HG03139 (cell line): ENCODE measurements around the gene PTPRCAP.
"Not testable (repeated sequence)": the region's sequence is repeated elsewhere in the genome, so short reads cannot be mapped to it uniquely, and the experiment has no call there.

ENCODE experiments used
- ATAC-seq: cut with Tn5 transposase; IDR thresholded peaks from one replicate; pipeline ENCODE4 v1.9.1; 2021; ENCODE audit not compliant: unreplicated experiment

Gene PTPRCAP

DNA sequence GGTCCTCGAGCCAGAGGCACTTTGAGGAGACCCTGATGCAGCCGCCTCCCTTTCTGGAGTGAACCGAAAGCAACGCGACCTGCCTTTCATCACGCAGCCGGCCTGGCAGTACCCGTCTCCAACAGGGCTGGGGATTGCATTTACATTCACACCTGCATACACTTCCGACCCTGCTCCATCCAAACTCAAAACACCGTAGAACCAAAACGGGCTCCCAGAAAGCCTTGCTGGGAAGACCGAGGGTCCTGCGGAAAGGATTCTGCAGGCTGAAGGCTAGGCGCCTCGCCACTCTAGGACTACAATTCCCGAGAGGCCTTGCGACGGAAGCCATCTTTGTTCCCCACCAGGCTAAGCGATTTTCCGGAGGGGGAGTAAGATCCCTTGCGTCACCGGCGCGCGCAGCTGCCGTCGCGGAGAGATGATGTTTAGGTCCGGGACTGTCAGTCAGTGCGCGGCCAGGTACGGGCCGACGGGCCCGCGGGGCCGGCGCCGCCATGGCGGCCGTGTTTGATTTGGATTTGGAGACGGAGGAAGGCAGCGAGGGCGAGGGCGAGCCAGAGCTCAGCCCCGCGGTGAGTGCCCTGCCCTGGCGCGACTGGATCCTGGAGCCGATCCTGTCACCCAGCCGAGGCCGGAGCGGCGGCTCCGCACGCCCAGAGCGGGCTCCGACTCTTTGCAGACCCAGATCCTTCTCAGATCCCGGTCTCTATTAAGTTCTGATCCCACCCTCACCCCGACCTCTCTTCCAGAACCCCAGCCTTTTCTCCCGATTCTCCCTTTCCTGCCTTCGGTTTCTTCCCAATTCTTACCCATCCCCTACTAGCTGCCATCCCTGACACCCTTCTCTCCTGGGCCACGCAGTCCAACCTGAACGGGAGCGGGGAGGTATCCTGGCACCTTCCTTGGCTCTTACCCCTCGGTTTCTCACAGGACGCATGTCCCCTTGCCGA, 9.2 kb downstream of the PTPRCAP start, which contains the start of gene RPS6KB2:
Gene RPS6KB2, plus strand, starts transcription at position 443 of the 950 bp plus-strand sequence. Its CDS starts 52 bp downstream, at position 495.
- ATAC-seq: peak; percentile 76

DNA sequence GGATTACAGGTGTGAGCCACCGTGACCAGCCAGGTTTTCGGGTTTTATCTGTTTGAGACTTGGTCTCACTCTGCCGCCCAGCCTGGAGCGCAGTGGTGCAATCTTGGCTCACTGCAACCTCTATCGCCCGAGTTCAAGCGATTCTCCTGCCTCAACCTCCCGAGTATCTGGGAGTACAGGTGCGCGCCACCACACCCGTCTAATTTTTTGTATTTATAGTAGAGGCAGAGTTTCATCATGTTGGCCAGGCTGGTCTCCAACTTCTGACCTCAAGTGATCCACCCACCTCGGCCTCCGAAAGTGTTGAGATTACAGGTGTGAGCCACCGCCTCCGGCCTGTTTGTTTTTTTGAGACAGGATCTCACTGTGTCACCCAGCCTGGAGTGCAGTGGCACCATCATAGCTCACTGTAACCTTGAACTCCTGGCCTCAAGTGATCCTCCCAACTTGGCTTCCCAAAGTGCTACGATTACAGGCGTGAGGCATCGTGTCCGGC, 10.1 kb downstream of the PTPRCAP start:
- not testable (repeated sequence) for ATAC-seq

DNA sequence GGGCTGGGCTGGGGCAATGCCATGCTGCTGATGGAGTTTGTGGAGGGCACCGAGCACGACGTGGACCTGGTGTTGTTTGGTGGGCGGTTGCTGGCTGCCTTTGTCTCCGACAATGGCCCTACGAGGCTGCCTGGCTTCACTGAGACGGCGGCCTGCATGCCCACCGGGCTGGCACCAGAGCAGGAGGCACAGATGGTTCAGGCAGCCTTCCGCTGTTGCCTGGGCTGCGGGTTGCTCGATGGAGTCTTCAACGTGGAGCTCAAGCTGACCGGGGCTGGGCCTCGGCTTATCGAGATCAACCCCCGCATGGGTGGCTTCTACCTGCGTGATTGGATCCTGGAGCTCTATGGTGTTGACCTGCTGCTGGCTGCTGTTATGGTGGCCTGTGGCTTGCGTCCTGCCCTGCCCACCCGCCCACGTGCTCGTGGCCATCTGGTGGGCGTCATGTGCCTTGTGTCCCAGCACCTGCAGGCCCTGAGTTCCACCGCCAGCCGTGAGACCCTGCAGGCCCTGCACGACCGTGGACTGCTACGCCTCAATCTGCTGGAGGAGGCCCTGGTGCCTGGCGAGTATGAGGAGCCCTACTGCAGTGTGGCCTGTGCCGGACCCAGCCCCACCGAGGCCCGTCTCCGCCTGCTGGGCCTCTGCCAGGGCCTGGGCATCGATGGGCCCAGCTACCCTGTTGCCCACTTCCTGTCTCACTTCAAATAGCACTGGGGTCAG, 13.4 kb downstream of the PTPRCAP start:
- no peak for ATAC-seq

DNA sequence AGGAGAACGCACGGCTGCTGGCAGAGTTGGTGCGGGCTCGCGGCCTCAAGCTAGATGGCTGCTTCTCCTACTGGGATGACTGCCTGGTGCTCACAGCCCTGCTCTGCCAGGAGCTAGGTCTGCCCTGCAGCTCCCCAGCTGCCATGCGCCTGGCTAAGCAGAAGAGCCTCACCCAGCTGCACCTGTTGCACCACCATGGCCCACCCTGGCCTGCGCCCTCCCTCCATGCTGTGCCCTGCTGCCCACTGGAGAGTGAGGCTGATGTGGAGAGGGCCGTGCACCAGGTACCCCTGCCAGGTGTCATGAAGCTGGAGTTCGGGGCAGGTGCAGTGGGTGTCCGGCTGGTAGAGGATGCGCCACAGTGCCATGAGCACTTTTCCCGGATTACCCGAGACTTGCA, 14.0 kb downstream of the PTPRCAP start:
- no peak for ATAC-seq

DNA sequence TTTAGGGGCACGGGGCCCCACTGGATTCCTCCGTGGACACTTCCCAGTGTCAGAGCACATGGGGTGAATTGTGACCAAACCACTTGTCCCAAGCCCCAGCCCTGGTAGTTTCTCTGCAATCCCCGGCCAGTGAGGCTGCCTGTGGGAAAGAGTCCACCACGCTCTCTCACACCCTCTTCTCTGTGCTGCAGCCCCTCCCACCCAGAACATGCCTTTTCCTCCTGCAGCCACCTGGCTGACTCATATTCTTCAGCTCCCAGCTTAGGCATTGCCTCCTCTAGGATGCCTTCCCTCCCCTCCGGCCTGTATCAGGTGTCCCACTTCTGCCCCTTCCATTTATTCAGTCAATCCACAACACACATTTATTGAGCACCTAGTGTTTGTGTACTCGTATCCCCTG, 14.6 kb downstream of the PTPRCAP start:
- ATAC-seq: no peak

DNA sequence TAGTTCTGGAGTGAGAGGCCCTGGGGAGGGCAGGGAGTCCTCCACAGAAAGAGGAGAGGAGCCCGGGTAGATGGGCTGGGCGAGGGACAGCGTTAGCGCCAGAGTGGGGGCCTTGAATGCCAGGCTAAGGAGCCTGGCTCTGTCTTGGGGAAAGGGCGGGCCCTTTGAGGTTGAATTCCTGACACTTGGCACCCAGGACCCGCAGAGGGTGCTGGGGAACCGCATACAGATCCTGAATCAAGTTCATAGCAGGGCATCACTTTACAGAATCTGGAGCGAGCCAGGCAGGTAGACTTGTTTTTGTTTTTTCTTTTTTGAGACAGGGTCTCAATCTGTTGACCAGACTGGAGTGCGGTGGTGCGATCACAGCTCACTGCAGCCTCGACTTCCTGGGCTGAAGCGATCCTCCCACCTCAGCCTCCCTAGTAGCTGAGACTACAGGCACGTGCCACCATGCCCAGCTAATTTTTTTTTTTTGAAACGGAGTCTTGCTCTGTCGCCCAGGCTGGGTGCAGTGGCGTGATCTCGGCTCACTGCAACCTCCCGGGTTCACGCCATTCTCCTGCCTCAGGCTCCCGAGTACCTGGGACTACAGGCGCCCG, 16.0 kb downstream of the PTPRCAP start:
- ATAC-seq: no peak

DNA sequence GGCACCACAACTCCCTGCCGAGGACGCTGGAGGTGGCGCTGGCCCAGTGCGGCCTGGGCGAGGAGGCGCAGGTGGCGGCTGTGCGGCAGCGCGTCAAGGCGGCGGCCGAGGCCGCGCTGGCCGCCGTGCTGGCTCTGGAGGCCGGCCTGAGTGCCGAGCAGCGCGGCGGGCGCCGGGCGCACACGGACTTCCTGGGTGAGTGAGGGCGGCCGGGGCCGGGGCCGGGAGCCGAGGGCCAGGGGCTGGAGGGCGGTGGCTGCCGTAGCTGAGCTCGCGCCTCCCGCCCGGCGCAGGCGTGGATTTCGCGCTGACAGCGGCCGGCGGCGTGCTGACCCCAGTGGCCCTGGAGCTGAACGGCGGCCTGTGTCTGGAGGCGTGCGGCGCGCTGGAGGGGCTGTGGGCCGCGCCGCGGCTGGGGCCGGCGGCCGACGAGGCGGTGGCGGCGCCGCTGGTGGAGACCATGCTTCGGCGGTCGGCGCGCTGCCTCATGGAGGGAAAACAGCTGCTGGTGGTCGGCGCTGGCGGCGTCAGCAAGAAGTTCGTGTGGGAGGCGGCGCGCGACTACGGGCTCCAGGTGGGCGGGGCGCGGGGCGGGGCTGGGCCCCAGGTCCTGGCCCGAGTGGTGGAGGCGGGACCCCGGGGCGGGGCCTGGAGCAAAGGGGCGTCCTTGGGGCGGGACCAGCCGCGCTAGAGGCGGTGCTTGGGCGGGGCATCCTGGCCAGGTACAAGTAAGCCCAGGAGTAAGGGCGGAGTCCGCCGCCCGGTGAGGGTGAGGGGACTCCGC, 16.6 kb downstream of the PTPRCAP start:
- ATAC-seq: peak; percentile 66

DNA sequence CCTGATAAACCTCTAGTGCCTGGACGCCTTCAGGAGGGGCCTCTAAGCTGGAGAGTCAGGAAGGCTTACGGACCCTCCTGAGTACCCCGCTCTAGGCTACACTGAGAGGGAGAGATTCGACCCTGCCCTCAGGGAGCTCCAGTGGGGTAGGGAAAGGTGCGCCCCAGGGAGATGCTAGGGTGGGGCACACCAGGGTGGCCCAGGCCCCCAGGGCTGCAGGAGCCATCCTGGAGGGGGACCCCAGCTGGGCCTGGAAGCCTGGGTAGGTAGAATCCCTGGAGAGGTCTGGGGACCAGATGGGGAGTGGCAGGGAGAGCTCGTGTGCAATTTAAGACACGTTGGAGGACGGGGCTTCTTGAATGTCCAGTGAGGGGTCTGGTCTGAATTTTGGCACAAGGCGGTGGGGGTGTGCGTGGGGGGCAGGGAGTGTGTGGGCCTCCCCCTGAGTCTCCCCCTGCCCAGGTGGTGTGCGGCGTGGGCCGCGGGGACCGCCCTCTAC, 17.3 kb downstream of the PTPRCAP start:
- ATAC-seq: no peak

DNA sequence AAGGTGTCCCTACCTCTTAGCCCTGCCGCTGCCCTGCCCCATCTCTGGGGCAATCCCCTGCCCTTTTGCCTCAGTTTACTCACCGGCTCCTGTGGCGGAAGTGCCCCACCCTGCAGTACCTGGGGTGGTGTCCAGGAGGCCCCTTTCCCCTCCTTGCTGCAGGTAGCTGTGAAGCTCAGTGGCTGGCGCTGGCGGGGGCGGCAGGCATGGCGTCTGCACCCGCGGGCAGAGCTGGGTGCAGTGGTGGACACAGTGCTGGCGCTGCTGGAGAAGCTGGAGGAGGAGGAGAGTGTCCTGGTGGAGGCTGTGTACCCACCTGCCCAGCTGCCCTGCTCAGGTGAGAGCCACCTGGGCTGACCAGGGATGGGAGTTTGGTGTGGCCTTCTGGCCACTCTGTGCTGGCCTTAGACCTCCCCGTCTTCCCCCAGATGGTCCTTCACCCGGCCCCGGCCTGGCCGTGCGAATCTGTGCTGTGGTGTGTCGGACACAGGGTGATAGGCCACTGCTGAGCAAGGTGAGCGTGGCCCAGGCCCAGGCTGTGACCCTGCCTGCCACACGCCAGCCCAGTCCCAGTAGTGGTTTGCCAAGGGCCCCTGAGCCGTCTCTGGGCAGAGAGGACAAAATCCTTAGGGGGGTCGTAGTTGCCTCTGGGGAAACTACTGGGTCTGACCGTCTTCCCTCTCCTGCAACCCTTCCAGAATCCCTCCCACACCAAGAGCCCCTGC, 18.0 kb downstream of the PTPRCAP start:
- no peak for ATAC-seq

DNA sequence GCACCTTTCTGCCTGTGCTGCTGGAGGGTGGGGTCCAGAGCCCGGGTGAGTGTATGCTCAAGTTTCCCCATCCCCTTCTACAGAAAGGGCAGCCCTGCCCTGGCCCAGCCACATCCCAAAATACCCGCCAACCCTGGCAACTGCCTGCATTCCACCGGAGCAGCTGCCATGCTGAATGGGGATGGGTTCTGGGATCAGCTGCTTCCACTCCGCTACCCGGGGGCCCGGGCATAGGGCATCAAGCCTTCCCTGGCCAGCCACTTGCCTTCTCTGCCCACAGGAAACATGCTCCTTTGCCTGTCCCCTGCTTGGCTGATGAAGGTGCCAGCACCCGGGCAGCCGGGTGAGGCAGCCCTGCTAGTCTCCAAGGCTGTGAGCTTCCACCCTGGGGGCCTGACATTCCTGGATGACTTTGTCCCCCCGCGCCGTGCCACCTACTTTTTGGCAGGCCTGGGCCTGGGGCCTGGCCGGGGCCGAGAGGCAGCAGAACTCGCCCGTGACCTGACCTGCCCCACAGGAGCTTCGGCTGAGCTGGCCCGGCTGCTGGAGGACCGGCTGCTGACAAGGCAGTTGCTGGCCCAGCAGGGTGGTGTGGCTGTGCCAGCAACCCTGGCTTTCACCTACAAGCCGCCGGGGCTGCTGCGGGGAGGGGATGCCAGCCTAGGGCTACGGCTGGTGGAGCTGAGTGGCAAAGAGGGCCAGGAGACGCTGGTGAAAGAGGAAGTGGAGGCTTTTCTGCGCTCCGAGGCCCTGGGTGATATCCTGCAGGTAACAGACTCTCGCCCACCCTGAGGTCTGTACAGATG, 18.8 kb downstream of the PTPRCAP start:
- no peak for ATAC-seq

DNA sequence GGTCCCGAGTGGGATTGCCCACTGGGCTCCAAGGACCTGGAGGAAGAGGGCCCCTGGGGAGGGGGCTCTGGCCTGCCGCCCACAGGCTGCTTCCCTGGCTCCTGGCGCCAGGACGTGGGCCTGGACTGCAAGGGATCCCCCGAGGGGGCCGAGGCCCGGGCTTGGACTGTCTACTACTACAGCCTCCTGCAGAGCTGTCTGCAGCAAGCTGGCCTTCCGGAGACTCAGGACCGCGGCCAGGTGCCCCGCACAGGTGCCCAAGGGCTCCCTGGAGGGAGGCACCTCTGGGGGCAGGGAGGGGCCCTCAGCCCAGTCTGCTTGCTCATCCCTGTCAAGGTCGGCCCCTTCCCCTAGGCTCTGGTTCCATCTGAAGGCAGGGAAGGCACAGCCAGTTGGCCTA, 20.1 kb downstream of the PTPRCAP start:
- no peak for ATAC-seq

DNA sequence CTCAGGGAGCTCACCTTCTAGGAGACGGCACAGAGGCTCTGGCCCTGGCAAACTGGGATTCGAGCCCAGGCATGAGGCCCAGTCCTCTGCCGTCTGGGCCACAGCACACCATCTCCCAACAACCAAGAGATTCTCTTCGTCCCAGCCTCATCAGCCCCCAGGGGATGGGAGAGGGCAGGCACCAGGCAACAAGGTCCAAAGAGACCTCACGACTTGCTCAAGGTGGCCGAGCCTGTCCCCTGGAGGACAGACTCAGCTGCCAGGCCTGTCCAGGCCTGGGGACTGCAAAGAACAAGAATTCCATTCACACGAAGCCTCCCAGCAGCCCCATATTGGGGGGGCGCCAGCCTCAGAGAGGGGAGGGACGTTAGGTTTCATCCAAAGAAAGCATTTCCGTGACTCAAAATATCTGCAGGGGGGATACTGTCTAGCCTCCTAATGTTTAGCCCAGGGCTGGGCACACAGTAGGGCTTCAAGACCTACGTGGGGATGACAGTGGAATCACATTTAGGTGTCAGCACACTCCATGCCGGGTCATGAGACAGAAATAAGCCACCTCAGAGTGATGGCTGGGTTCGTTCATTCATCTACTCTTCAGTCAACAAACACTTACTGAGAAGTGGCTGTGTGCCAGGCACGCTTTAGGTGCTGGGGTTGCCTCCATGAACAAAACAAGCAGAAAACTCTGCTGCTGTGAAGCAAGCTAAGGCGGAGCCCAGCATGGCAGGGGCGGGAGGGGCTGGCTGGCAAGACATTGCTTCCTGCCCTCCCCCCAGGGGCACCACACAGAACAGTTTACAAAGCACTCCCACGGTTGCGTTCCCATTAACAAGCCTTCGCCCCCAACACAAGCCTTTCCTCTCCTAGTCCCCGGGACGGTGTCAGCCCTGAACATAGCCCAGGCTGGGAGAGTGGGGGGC, 20.8 kb downstream of the PTPRCAP start:
- no peak for ATAC-seq

DNA sequence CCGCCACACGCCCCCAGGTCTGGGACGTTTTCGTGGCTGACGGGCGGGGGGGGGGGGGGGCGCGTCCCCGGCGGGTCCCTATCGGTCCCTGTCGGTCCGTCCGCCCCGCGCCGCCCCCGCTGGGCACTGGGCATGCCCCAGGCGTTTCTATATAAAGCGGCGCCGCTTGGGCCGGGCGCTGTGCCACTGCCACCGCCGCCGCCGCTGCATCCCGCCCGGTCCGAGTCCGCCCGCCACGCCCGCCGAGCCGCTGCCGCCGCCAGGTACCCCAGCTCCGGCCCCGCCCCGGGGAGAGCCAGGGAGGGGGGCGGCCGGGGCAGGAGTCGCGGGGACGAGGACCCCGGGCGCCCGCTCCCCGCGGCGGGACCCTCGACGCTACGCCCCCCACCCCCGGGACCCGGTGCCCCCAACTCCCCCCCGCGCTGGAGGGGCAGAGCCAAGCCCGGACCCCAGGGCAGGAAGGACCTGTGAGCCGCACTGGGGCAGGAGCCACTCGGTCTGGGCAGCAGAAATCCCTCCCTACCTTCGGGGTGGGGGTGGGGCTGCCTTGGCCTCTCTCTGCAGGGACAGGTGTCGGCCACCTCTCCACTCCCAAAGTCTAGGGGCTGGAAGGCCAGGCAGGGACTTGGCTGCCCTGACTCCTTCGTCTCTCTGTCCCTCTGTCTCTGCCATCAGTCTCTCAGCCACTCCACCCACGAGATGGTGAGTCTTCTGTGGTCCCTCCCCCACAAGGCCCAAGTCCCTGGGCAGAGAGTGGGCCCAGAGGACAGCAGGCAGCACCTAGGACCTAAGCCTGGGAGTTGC, 21.8 kb downstream of the PTPRCAP start, which contains the start of gene CARNS1:
Gene CARNS1, plus strand, starts transcription at position 178 of the 804 bp plus-strand sequence. Its CDS starts 522 bp downstream, at position 700.
- ATAC-seq: no peak

DNA sequence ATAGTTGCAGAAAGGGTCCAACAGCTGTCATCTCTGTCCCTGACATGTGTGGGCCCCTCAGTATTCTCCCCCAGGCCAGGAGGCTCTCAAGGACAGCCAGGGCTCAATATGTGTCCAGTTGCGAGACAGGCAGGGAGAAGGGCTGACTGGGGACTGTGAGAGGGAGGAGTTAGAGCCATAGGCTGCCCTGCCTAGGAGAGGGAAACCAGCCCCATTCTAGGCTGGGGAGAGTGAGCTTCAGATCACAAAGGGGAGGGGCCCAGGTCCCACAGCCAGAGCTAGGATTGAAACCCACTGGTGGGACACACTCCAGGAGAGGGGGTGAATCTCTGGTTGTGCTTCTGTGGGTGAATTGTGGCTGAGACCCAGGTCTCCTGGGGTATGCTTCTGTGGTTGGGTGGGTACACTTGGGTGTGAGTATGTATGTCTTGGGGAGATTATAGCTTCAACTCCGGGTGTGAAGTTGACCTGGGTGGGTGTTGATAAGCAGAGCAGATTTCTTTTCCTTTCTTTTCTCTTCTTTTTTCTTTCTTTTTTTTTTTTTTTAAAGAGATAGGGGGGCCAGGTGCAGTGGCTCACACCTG, 24.1 kb downstream of the PTPRCAP start:
- ATAC-seq: no peak

DNA sequence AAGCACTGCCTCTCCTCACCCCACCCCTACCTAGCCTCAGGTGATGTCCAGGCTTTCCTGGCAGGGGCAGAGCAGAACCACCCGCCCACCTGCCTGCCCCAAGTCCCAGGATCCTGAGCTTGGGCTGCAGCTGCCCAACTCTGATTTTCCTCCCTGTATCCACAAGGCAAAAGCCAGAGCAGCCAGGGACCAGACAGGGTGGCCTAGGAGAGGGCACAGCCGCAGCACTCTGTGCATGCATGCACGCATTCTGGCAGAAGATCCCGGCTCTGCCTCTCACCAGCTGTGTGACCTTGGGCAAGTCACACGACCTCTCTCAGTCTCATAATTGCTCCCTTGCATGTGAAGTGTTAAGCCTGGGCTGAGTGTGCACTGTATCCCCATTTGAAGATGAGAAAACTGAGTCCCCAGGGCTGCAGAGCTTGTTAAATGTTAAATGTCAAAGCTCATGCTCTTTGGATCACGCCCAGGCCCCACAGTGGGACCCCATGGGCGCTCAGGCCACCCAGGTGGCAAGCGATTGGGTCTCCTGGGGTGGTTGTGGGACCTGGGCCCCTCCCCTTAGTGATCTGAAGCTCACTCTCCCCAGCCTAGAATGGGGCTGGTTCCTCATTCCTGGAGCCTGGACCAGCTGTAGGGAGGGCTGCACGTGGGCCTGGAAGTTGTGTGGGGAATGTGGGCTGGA, 24.8 kb downstream of the PTPRCAP start:
- ATAC-seq: no peak

DNA sequence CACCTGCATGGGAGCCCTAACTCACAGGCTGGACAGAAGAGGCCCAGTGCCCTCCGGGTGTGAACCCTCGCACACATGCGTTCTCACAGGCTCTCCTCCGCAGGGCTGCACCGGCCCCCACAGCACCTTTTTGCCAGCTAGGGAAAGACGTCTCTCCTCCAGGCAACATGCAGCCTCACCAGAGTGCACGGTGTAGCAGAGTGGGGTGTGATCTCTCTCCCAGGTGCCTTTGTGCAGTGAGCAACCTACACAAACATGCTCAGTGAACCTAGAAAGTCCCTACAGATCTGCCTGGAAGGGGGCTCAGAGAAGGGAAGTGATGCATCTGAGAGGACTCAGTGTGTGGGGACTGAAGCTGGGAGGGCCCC, 25.7 kb downstream of the PTPRCAP start:
- no peak for ATAC-seq
